Measurements from ENCODE around the gene TCP1.

TCP1 gene

DNA sequence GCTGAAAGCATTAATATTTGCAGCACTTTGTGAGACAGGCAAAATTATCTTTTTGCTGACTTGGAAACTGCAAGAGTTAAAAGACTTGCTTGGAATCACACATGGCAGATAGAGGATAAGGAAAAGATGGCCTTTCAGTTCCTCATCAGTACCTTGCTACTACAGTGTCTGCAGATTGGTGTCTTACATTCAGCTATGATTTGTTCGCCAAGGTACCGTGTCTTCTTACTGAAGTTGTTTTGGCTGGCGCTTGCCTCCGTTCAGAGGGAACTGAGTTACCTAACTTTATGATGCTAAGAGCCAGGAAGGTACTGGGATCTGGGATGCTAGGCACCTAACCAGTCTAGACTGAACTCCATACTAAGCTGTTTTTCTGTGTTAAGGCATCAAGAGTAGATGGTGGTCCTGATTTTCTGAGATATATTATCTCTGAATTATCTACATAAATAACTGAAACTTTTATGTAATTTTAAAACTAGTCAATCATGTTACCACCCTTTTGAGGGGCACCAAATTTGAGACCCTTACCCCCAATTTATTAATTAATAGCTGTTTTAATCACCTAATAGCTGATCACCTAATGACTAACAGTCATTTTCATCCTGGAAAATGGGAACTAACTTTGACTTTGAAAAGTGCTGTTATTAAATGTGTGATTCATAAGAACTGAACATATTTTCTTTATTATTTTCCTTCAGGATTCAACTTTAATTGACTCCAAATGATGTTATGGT is 59.6 kb downstream of the TCP1 start:
- H2AFZ ChIP-seq (ENCODE audit: low read length), result no peak overlapping the region
- no peaks in the 10 kb centered on the region for H3K4me1 ChIP-seq (ENCODE audit: low read length)
- no peak overlapping the region for H3K9ac ChIP-seq (ENCODE audit: low read length)
- H3K36me3 ChIP-seq (replicated peaks; ENCODE audit: insufficient read depth, low read length), result no peaks in the 10 kb centered on the region
- no peak overlapping the region for H3K27ac ChIP-seq (ENCODE audit: low read length)
- peak overlapping the region; percentile 63; the same call in 1 of the 2 replicates for H3K4me2 ChIP-seq (ENCODE audit: low read depth, low read length)
- no peaks in the 10 kb centered on the region for H3F3A ChIP-seq (ENCODE audit: insufficient read depth, low read length)
- H3K9me3 ChIP-seq (replicated peaks; ENCODE audit: insufficient read depth, low read length), result no peaks in the 10 kb centered on the region
- no peaks in the 10 kb centered on the region for H3K27me3 ChIP-seq (replicated peaks; ENCODE audit: insufficient read depth, low read length)
- peak overlapping the region; percentile 75; the same call in 1 of the 2 replicates for H3K4me3 ChIP-seq (ENCODE audit: low read length)
- peaks cover 10% of the 10 kb centered on the region; the same call in 1 of the 2 replicates for H4K20me1 ChIP-seq (ENCODE audit: insufficient read depth, low read length)
- no peak for DNase-seq
- no peaks in the 10 kb centered on the region for H3K9me2 ChIP-seq (replicated peaks; ENCODE audit: insufficient read depth, low read length)
- H3K79me2 ChIP-seq (ENCODE audit: low read length), result peaks cover 88% of the 10 kb centered on the region
- TF ChIP-seq EZH2 (optimal IDR thresholded peaks at IDR 0.05; ENCODE audit: low read depth, low read length) (no peak), EZH2phosphoT487 (IDR thresholded peaks at IDR 0.05; ENCODE audit: low read length) (no peak)
- TF ChIP-seq, protein P1, sequence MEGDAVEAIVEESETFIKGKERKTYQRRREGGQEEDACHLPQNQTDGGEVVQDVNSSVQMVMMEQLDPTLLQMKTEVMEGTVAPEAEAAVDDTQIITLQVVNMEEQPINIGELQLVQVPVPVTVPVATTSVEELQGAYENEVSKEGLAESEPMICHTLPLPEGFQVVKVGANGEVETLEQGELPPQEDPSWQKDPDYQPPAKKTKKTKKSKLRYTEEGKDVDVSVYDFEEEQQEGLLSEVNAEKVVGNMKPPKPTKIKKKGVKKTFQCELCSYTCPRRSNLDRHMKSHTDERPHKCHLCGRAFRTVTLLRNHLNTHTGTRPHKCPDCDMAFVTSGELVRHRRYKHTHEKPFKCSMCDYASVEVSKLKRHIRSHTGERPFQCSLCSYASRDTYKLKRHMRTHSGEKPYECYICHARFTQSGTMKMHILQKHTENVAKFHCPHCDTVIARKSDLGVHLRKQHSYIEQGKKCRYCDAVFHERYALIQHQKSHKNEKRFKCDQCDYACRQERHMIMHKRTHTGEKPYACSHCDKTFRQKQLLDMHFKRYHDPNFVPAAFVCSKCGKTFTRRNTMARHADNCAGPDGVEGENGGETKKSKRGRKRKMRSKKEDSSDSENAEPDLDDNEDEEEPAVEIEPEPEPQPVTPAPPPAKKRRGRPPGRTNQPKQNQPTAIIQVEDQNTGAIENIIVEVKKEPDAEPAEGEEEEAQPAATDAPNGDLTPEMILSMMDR (IDR thresholded peaks at IDR 0.05; ENCODE audit: low read length), result no peak

DNA sequence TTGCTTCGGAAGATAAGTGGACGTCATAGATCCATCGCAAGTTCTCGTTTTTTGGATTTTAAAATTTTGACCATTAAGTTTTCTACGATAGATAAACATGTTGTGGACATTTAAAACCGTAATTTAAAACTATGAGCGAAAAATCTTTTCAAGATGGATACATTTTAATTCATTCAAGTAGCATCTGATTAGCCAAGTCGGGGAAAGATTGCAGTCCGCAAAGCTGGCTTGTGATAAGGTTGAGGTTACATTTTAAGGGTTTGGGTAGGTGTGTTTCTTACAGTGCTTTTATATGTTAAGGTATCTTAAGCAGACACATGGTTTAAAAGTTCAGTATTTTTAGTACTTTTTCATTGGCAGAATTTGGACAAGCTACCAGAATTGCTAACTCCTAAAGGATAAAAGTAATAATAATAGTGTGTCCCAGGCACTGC is 60.9 kb downstream of the TCP1 start:
- Histone ChIP-seq H3K9me2 (replicated peaks; ENCODE audit: insufficient read depth, low read length) (no peaks in the 10 kb centered on the region), H3K4me2 (ENCODE audit: low read depth, low read length) (peak overlapping the region; percentile 63), H3K27me3 (replicated peaks; ENCODE audit: insufficient read depth, low read length) (no peaks in the 10 kb centered on the region), H3K9ac (ENCODE audit: low read length) (peak overlapping the region; percentile 81; the same call in 1 of the 2 replicates), H3K27ac (ENCODE audit: low read length) (peak overlapping the region; percentile 65; the same call in 1 of the 2 replicates), H3K36me3 (replicated peaks; ENCODE audit: insufficient read depth, low read length) (no peaks in the 10 kb centered on the region), H3K4me3 (ENCODE audit: low read length) (peak overlapping the region; percentile 75), H3K9me3 (replicated peaks; ENCODE audit: insufficient read depth, low read length) (no peaks in the 10 kb centered on the region), H3F3A (ENCODE audit: insufficient read depth, low read length) (no peaks in the 10 kb centered on the region), H2AFZ (ENCODE audit: low read length) (no peak overlapping the region), H3K4me1 (ENCODE audit: low read length) (no peaks in the 10 kb centered on the region), H4K20me1 (ENCODE audit: insufficient read depth, low read length) (peaks cover 10% of the 10 kb centered on the region; the same call in 1 of the 2 replicates), H3K79me2 (ENCODE audit: low read length) (peaks cover 83% of the 10 kb centered on the region)
- DNase-seq, result no peak
- TF ChIP-seq EZH2 (optimal IDR thresholded peaks at IDR 0.05; ENCODE audit: low read depth, low read length) (no peak), EZH2phosphoT487 (IDR thresholded peaks at IDR 0.05; ENCODE audit: low read length) (no peak)
- TF ChIP-seq, protein P1 (IDR thresholded peaks at IDR 0.05; ENCODE audit: low read length), result no peak
